ENCODE measurements around the gene OR8D1. TPM values are rescaled to one million over a fixed set of nuclear protein-coding genes. Genes with fewer than 3 reads are reported as not detected.

Gene OR8D1
- total and polyA plus RNA-seq, 9 of the 15 experiments (the other 6 are each of a cell fraction or from before 2014, with no cell fraction given), result 0.08 to 0.55 TPM; not detected in 7

- Histone ChIP-seq H3K79me2 (ENCODE audit: control insufficient read depth, insufficient read depth, low read length) (no peaks in the 10 kb centered on the region), H3K9me3 (replicated peaks; ENCODE audit: control insufficient read depth, insufficient read depth, low read depth, low read length) (no peaks in the 10 kb centered on the region), H3K9ac (ENCODE audit: insufficient read depth in 1 of 2, low read depth in 2 of 2, low read length in 2 of 2) (no peak overlapping the region), H3K27ac (ENCODE audit: extremely low read depth, low read depth, low read length) (no peak overlapping the region), H3K36me3 (ENCODE audit: control insufficient read depth, insufficient read depth, low read length) (no peaks in the 10 kb centered on the region), H3K4me2 (ENCODE audit: insufficient read depth, low read length) (no peak overlapping the region), H3K27me3 (ENCODE audit: control insufficient read depth in 2 of 2, insufficient read depth in 2 of 2, low read length in 2 of 2) (no peaks in the 10 kb centered on the region), H2AFZ (ENCODE audit: low read depth, low read length) (no peak overlapping the region), H4K20me1 (replicated peaks; ENCODE audit: control insufficient read depth, insufficient read depth, low read length) (no peaks in the 10 kb centered on the region), H3K4me1 (replicated peaks in 1 of 2; ENCODE audit: control insufficient read depth in 2 of 2, insufficient read depth in 2 of 2, low read length in 2 of 2) (no peaks in the 10 kb centered on the region), H3K9me1 (ENCODE audit: control insufficient read depth, insufficient read depth, low read length) (no peaks in the 10 kb centered on the region), H3K4me3 (no peak overlapping the region)
- intact Hi-C loops (cut with micrococcal nuclease), result no loop called here
- BruUV-seq (replicated peaks), result no TSS peak
- DNase-seq (ENCODE audit: extremely low read depth in 1 of 4, low spot score in 3 of 4) (no peak), FAIRE-seq (no peak), ATAC-seq (no peak)
- CTCF ChIA-PET (ENCODE audit: low intra/inter-chr PET ratio), result no interaction called here
- POLR2A ChIA-PET, result interaction anchor here (0.8 to 2.2 kb wide), 2 partner anchors 10 to 14 kb away, joined by 3 to 5 read pairs; no protein-coding TSS in a partner anchor
- TF ChIP-seq EP300 (IDR thresholded peaks at IDR 0.05; ENCODE audit: low read length), result no peak
- TF ChIP-seq PHB (CRISPR knock-in tag; IDR thresholded peaks at IDR 0.05), result no peak
- no peak for TF ChIP-seq TEAD2 (tag; IDR thresholded peaks at IDR 0.05)
- TF ChIP-seq NR2F6 (CRISPR knock-in tag; IDR thresholded peaks at IDR 0.05), result no peak
- TF ChIP-seq FOXM1 (IDR thresholded peaks at IDR 0.05; ENCODE audit: low read depth), result no peak
- TF ChIP-seq FOXM1 (CRISPR knock-in tag; IDR thresholded peaks at IDR 0.05; ENCODE audit: low read depth), result no peak
- in situ Hi-C loops (cut with MboI), result no loop called here
- WGBS (ENCODE audit: insufficient coverage, low coverage, missing lambda C conversion rate), result 0% methylated on average over 2 of the region's 2 CpGs
Observed at GRCh38 chr11:124359566-124359965, 45.8 kb upstream of the OR8D1 start.

GRCh38 chr11:124346311-124346955 lies 32.7 kb upstream of the OR8D1 start:
- Histone ChIP-seq H2AFZ (ENCODE audit: low read depth, low read length) (no peak overlapping the region), H3K79me2 (ENCODE audit: control insufficient read depth, insufficient read depth, low read length) (no peaks in the 10 kb centered on the region), H3K9me1 (ENCODE audit: control insufficient read depth, insufficient read depth, low read length) (no peaks in the 10 kb centered on the region), H3K27me3 (ENCODE audit: control insufficient read depth in 2 of 2, insufficient read depth in 2 of 2, low read length in 2 of 2) (no peaks in the 10 kb centered on the region), H3K4me1 (replicated peaks in 1 of 2; ENCODE audit: control insufficient read depth in 2 of 2, insufficient read depth in 2 of 2, low read length in 2 of 2) (no peaks in the 10 kb centered on the region), H3K4me3 (no peak overlapping the region), H3K9me3 (replicated peaks; ENCODE audit: control insufficient read depth, insufficient read depth, low read depth, low read length) (no peaks in the 10 kb centered on the region), H3K27ac (ENCODE audit: extremely low read depth, low read depth, low read length) (no peak overlapping the region), H4K20me1 (replicated peaks; ENCODE audit: control insufficient read depth, insufficient read depth, low read length) (no peaks in the 10 kb centered on the region), H3K36me3 (ENCODE audit: control insufficient read depth, insufficient read depth, low read length) (no peaks in the 10 kb centered on the region), H3K9ac (ENCODE audit: insufficient read depth in 1 of 2, low read depth in 2 of 2, low read length in 2 of 2) (no peak overlapping the region), H3K4me2 (ENCODE audit: insufficient read depth, low read length) (no peak overlapping the region)
- ATAC-seq, result no peak
- no peak for TF ChIP-seq ZNF445 (CRISPR knock-in tag; IDR thresholded peaks at IDR 0.05; ENCODE audit: low read depth)
- TF ChIP-seq RFX5 (IDR thresholded peaks at IDR 0.05; ENCODE audit: low read depth, low read length), result no peak
- no peak for TF ChIP-seq ZFP91 (CRISPR knock-in tag; IDR thresholded peaks at IDR 0.05)
- TF ChIP-seq COPS2 (conservative IDR thresholded peaks at IDR 0.05), result no peak
- TF ChIP-seq PHTF2 (CRISPR knock-in tag; IDR thresholded peaks at IDR 0.05), result no peak
- intact Hi-C loops (cut with micrococcal nuclease), result no loop called here
- no peak for FAIRE-seq
- in situ Hi-C loops (cut with MboI), result no loop called here
- BruUV-seq (replicated peaks), result no TSS peak
- WGBS (ENCODE audit: insufficient coverage, low coverage, missing lambda C conversion rate), result 45% methylated on average over 3 of the region's 3 CpGs
- no peak for DNase-seq (ENCODE audit: extremely low read depth in 1 of 4, low spot score in 3 of 4)
- CTCF ChIA-PET (ENCODE audit: low intra/inter-chr PET ratio), result no interaction called here
- POLR2A ChIA-PET, result interaction anchor here (1.0 to 1.1 kb wide), 2 partner anchors 13 to 202 kb away, joined by 3 read pairs; no protein-coding TSS in a partner anchor

All from K562 (cell line).